Measurements from ENCODE around the gene REC8. TPM values are rescaled to one million over a fixed set of nuclear protein-coding genes. Genes with fewer than 3 reads are reported as not detected.

The REC8 gene
- 27.0 and 35.3 TPM in 2 replicates for total RNA-seq

DNA sequence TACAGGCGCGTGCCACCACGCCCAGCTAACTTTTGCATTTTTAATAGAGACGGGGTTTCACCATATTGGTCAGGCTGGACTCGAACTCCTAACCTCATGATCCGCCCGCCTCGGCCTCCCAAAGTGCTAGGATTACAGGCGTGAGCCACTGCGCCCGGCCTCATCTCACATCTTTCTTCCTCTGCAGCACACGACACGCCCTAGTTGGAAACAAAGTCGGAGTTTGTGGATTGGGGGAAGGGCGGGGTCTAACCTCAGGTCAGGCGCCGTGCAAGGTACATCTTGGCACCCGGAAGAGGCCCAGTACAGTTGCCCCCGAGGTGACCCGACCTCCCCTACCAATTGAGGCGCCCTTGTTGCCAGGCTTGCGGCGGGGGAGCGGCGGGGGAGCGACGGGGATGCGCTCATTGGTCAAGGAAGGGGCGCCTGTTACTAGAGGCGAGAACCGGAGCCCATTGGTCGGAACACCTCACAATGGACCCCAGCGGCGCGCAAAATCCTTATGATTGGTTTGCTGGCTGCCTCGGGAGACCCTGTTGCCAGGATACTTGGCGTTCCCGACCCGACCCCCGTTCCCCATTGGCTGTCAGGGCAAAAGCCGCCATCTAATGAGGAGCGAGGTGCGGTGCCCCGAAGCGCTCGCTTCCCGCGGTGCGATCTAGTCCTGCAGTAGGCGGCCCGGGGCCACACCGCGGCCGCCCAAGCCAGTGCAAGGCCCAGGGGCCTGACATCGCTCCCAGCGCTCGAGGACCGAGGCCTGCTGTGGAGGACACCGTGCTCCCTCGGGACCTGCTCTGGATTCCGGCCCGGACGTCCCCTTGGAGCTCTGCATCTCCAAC is at the start of gene REC8:
REC8 (plus strand) TSS at position 659 of the 839 bp plus-strand sequence. CDS start 473 bp downstream, outside the sequence.
- intact Hi-C loops (cut with micrococcal nuclease): loop anchor here (1.0 kb wide), 3 partner anchors 10 to 24 kb away; partner anchors contain the start of genes IPO4, IRF9 and RNF31
- Mint-ChIP-seq H3K36me3 (ENCODE audit: low read depth) (peaks cover 32% of the 10 kb centered on the region), H3K27ac (peak within 1 kb of the TSS; percentile 84), H3K9me3 (no peaks in the 10 kb centered on the region), H3K4me3 (peak within 1 kb of the TSS; percentile 90), H3K27me3 (no peaks in the 10 kb centered on the region), H3K4me1 (peaks cover 25% of the 10 kb centered on the region)
- DNase-seq: peak; percentile 68
- CTCF ChIA-PET: interaction anchor here (1.6 kb wide), 1 partner anchor 11 kb away, joined by 5 read pairs; the partner anchor contains the start of gene IRF9
- ATAC-seq (ENCODE audit: low read depth): peak; percentile 91
- TF ChIP-seq, protein P1, sequence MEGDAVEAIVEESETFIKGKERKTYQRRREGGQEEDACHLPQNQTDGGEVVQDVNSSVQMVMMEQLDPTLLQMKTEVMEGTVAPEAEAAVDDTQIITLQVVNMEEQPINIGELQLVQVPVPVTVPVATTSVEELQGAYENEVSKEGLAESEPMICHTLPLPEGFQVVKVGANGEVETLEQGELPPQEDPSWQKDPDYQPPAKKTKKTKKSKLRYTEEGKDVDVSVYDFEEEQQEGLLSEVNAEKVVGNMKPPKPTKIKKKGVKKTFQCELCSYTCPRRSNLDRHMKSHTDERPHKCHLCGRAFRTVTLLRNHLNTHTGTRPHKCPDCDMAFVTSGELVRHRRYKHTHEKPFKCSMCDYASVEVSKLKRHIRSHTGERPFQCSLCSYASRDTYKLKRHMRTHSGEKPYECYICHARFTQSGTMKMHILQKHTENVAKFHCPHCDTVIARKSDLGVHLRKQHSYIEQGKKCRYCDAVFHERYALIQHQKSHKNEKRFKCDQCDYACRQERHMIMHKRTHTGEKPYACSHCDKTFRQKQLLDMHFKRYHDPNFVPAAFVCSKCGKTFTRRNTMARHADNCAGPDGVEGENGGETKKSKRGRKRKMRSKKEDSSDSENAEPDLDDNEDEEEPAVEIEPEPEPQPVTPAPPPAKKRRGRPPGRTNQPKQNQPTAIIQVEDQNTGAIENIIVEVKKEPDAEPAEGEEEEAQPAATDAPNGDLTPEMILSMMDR (IDR thresholded peaks at IDR 0.05): no peak
- POLR2A ChIA-PET: interaction anchor here (0.6 to 4.2 kb wide), 16 partner anchors 10 to 71 kb away, joined by 3 to 43 read pairs (median 4); partner anchors contain the start of genes EMC9, GMPR2, IPO4 and IRF9

- ChIA-PET POLR2A (interaction anchor here (0.6 to 4.1 kb wide), 9 partner anchors 8 to 123 kb away, joined by 3 to 46 read pairs (median 10); partner anchors contain the start of genes DCAF11, IRF9, NRL and PCK2), CTCF (interaction anchor here (1.6 kb wide), 1 partner anchor 14 kb away, joined by 8 read pairs; no protein-coding TSS in a partner anchor)
- intact Hi-C loops (cut with micrococcal nuclease): no loop called here
- Mint-ChIP-seq H3K27me3 (no peaks in the 10 kb centered on the region), H3K4me3 (no peak overlapping the region), H3K27ac (no peak overlapping the region), H3K9me3 (no peaks in the 10 kb centered on the region), H3K4me1 (peaks cover 32% of the 10 kb centered on the region), H3K36me3 (ENCODE audit: low read depth) (peaks cover 65% of the 10 kb centered on the region)
- DNase-seq (no peak), ATAC-seq (ENCODE audit: low read depth) (peak; percentile 39)
- TF ChIP-seq, protein P1 (IDR thresholded peaks at IDR 0.05): no peak
Measured at GRCh38 chr14:24122416-24122815, 49.5 kb upstream of the REC8 start.

- H3K4me1 Mint-ChIP-seq: peaks cover 35% of the 10 kb centered on the region
- DNase-seq (no peak), ATAC-seq (ENCODE audit: low read depth) (no peak)
- CTCF ChIA-PET: interaction anchor here (1.6 to 1.7 kb wide), 2 partner anchors 13 to 14 kb away, joined by 4 to 8 read pairs; partner anchors contain the start of gene PSME1
- POLR2A ChIA-PET: interaction anchor here (0.6 to 4.1 kb wide), 6 partner anchors 8 to 51 kb away, joined by 3 to 46 read pairs (median 13); partner anchors contain the start of genes DCAF11, IRF9, NRL and PCK2
- no peak overlapping the region for H3K4me3 Mint-ChIP-seq
- H3K9me3 Mint-ChIP-seq: no peaks in the 10 kb centered on the region
- no peaks in the 10 kb centered on the region for H3K27me3 Mint-ChIP-seq
- TF ChIP-seq, protein P1 (IDR thresholded peaks at IDR 0.05): no peak
- H3K36me3 Mint-ChIP-seq (ENCODE audit: low read depth): peaks cover 60% of the 10 kb centered on the region
- H3K27ac Mint-ChIP-seq: peak overlapping the region; percentile 93
- intact Hi-C loops (cut with micrococcal nuclease): loop anchor here (1.0 kb wide), 2 partner anchors 8 to 12 kb away; no protein-coding TSS in a partner anchor
Measured at GRCh38 chr14:24122898-24123297, 49.0 kb upstream of the REC8 start.

- intact Hi-C loops (cut with micrococcal nuclease): loop anchor here (1.0 kb wide), 2 partner anchors 8 to 12 kb away; no protein-coding TSS in a partner anchor
- DNase-seq: no peak
- H3K36me3 Mint-ChIP-seq (ENCODE audit: low read depth): peaks cover 52% of the 10 kb centered on the region
- peak overlapping the region; percentile 52 for H3K4me3 Mint-ChIP-seq
- H3K4me1 Mint-ChIP-seq: peaks cover 38% of the 10 kb centered on the region
- ATAC-seq (ENCODE audit: low read depth): peak; percentile 83
- no peaks in the 10 kb centered on the region for H3K27me3 Mint-ChIP-seq
- H3K9me3 Mint-ChIP-seq: no peaks in the 10 kb centered on the region
- ChIA-PET CTCF (interaction anchor here (1.3 to 1.7 kb wide), 3 partner anchors 10 to 15 kb away, joined by 4 to 8 read pairs (median 5); partner anchors contain the start of gene PSME1), POLR2A (interaction anchor here (1.0 to 4.1 kb wide), 10 partner anchors 9 to 119 kb away, joined by 3 to 46 read pairs (median 10); partner anchors contain the start of genes DCAF11, EMC9, IRF9 and NRL)
- peak overlapping the region; percentile 93 for H3K27ac Mint-ChIP-seq
- TF ChIP-seq, protein P1 (IDR thresholded peaks at IDR 0.05): no peak
Measured at GRCh38 chr14:24123424-24124417, 48.2 kb upstream of the REC8 start.

All from activated B cell treated with CpG ODN at 0.5 μM for 24 hours (primary cell).